PC-3 (cell line): Measurements from ENCODE around the gene IFNL1. TPM values are rescaled to one million over a fixed set of nuclear protein-coding genes. Genes with fewer than 3 reads are reported as not detected.

Experiments
- ATAC-seq: fragments of 200-7000 bp; cut with Tn5 transposase; 2 replicates; pipeline ENCODE4 v1.9.1; 2020; ENCODE audit warnings: mild to moderate bottlenecking, moderate library complexity
- BruUV-seq: library from RNA; stranded (reverse); fragments of 400-500 nt; replicated peaks from 2 replicates; lab custom pipeline; 2021; lab: Mats Ljungman, UMichigan
- CTCF ChIA-PET: fragments of 300-600 bp; sonication (Branson Sonifier 250); formaldehyde crosslinking; loops from one replicate; lab custom pipeline; 2022; ENCODE audit warnings: antibody characterized with exemption; lab: Charles Lee
- POLR2A ChIA-PET: fragments of 300-600 bp; sonication (Branson Sonifier 250); formaldehyde crosslinking; loops from one replicate; lab custom pipeline; 2022; ENCODE audit warnings: antibody characterized with exemption; ENCODE audit not compliant: unreplicated experiment; lab: Charles Lee
- DNase-seq: peaks from one replicate; pipeline ENCODE4 v3.0.0-alpha.2; 2015
- H2AFZ ChIP-seq: fragments of 300-600 bp; sonication (generic); 2 replicates; pipeline ENCODE4 v1.6.0; 2016; ENCODE audit warnings: antibody characterized with exemption, low read length
- H3F3A ChIP-seq: fragments of 300-600 bp; sonication (generic); one replicate; pipeline ENCODE4 v1.6.0; 2017; ENCODE audit warnings: antibody characterized with exemption, low read length, control low read depth, mild to moderate bottlenecking; ENCODE audit not compliant: unreplicated experiment
- H3K27ac ChIP-seq: fragments of 300-600 bp; sonication (generic); 2 replicates; pipeline ENCODE4 v1.5.1; 2016; ENCODE audit warnings: mild to moderate bottlenecking, low read length
- H3K27me3 ChIP-seq: fragments of 300-600 bp; sonication (generic); 2 replicates; pipeline ENCODE4 v1.6.1; 2016; ENCODE audit warnings: low read length, mixed read lengths
- H3K36me3 ChIP-seq: fragments of 300-600 bp; sonication (generic); 2 replicates; pipeline ENCODE4 v1.6.1; 2016; ENCODE audit warnings: low read depth, mixed run types, low read length, mixed read lengths
- H3K4me1 ChIP-seq: fragments of 300-600 bp; sonication (generic); 2 replicates; pipeline ENCODE4 v1.5.1; 2016; ENCODE audit warnings: low read length; ENCODE audit not compliant: insufficient read depth
- H3K4me2 ChIP-seq: fragments of 300-600 bp; sonication (generic); 2 replicates; pipeline ENCODE4 v1.6.0; 2016; ENCODE audit warnings: low read length
- H3K4me3 ChIP-seq: fragments of 300-600 bp; sonication (generic); 2 replicates; pipeline ENCODE4 v1.5.1; 2016; ENCODE audit warnings: mild to moderate bottlenecking, low read length, mixed read lengths
- H3K79me2 ChIP-seq: fragments of 300-600 bp; sonication (generic); 2 replicates; pipeline ENCODE4 v1.6.1; 2017; ENCODE audit warnings: low read length, mixed read lengths
- H3K9ac ChIP-seq: fragments of 300-600 bp; sonication (generic); 2 replicates; pipeline ENCODE4 v1.6.0; 2016; ENCODE audit warnings: mild to moderate bottlenecking, low read length
- H3K9me2 ChIP-seq: fragments of 300-600 bp; sonication (generic); replicated peaks from 2 replicates; pipeline ENCODE4 v1.6.1; 2016; ENCODE audit warnings: mixed run types, low read length, mixed read lengths
- H3K9me3 ChIP-seq: fragments of 300-600 bp; sonication (generic); 2 replicates; pipeline ENCODE4 v1.6.1; 2016; ENCODE audit warnings: low read length, mixed read lengths
- H4K20me1 ChIP-seq: fragments of 300-600 bp; sonication (generic); 2 replicates; pipeline ENCODE4 v1.6.1; 2016; ENCODE audit warnings: low read length, mixed read lengths
- EZH2 ChIP-seq: fragments of 300-600 bp; sonication (generic); IDR thresholded peaks from one replicate; pipeline ENCODE4 v1.6.1; 2017; ENCODE audit warnings: antibody characterized with exemption, mild to moderate bottlenecking, low read length; ENCODE audit not compliant: unreplicated experiment
- EZH2phosphoT487 ChIP-seq: fragments of 300-600 bp; sonication (generic); IDR thresholded peaks from 2 replicates; pipeline ENCODE4 v1.6.1; 2018; ENCODE audit warnings: mild to moderate bottlenecking, antibody characterized with exemption, low read length, borderline replicate concordance
- intact Hi-C: fragments of 100-400 bp; cut with micrococcal nuclease; formaldehyde crosslinking; loops from 2 replicates; pipeline ENCODE4 v1.9.0; 2023
- total RNA-seq: library from RNA; depleted of rRNA; stranded (reverse); fragments of >200 nt; gene quantifications from 2 replicates; pipeline ENCODE4 v1.2.3, GENCODE V29; 2014
- TF ChIP-seq, protein P1 (sequence below): fragments of 300-600 bp; sonication (generic); conservative IDR thresholded peaks from 2 replicates; pipeline ENCODE4 v1.5.1; 2017; ENCODE audit warnings: antibody characterized with exemption, low read depth, mild to moderate bottlenecking, low read length

IFNL1 gene
- total RNA-seq, 1 experiment from 2014 or later, result not detected

DNA sequence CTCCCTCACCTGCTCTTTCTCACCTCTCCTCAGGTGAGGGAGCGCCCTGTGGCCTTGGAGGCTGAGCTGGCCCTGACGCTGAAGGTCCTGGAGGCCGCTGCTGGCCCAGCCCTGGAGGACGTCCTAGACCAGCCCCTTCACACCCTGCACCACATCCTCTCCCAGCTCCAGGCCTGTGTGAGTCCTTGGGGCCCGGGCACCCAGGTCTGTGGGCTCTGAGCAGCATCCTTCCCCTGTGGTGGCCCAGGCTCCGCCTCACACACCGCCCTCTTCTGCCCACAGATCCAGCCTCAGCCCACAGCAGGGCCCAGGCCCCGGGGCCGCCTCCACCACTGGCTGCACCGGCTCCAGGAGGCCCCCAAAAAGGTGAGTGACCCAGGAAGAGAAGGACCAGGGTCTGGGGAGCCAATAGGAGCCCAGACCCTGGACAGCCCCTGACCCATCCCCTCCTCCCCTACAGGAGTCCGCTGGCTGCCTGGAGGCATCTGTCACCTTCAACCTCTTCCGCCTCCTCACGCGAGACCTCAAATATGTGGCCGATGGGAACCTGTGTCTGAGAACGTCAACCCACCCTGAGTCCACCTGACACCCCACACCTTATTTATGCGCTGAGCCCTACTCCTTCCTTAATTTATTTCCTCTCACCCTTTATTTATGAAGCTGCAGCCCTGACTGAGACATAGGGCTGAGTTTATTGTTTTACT, 1.9 kb downstream of the IFNL1 start:
- POLR2A ChIA-PET, result no interaction called here

DNA sequence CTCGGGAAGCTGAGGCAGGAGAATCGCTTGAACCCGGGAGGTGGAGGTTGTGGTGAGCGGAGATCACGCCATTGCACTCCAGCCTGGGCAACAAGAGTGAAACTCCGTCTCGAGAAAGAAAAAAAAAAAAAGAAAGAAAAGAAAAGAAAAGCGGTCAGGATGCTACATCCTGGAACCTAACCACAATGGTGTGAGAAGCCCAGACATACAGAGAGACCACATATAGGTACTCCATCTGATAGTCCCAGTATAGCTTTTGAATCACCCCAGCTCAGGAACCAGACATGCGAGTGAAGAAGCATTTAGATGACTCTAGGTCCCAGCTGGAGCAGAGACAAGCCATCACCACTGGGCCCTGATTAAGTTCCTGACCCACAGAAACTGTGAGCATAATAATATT, 3.2 kb downstream of the IFNL1 start:
- H3K36me3 ChIP-seq, result no peaks in the 10 kb centered on the region
- no TSS peak for BruUV-seq
- DNase-seq, result no peak
- no peaks in the 10 kb centered on the region for H3K9me3 ChIP-seq
- no peaks in the 10 kb centered on the region for H3F3A ChIP-seq
- H3K4me3 ChIP-seq, result no peak overlapping the region
- TF ChIP-seq, protein P1, sequence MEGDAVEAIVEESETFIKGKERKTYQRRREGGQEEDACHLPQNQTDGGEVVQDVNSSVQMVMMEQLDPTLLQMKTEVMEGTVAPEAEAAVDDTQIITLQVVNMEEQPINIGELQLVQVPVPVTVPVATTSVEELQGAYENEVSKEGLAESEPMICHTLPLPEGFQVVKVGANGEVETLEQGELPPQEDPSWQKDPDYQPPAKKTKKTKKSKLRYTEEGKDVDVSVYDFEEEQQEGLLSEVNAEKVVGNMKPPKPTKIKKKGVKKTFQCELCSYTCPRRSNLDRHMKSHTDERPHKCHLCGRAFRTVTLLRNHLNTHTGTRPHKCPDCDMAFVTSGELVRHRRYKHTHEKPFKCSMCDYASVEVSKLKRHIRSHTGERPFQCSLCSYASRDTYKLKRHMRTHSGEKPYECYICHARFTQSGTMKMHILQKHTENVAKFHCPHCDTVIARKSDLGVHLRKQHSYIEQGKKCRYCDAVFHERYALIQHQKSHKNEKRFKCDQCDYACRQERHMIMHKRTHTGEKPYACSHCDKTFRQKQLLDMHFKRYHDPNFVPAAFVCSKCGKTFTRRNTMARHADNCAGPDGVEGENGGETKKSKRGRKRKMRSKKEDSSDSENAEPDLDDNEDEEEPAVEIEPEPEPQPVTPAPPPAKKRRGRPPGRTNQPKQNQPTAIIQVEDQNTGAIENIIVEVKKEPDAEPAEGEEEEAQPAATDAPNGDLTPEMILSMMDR, result no peak
- TF ChIP-seq EZH2phosphoT487, result no peak
- TF ChIP-seq EZH2, result no peak
- intact Hi-C loops, result no loop called here
- no peaks in the 10 kb centered on the region for H3K9me2 ChIP-seq
- CTCF ChIA-PET, result no interaction called here
- no peaks in the 10 kb centered on the region for H4K20me1 ChIP-seq
- H3K79me2 ChIP-seq, result no peaks in the 10 kb centered on the region
- H2AFZ ChIP-seq, result no peak overlapping the region
- no peak for ATAC-seq
- no peak overlapping the region for H3K4me2 ChIP-seq
- no peak overlapping the region for H3K9ac ChIP-seq
- POLR2A ChIA-PET, result no interaction called here
- H3K27me3 ChIP-seq, result no peaks in the 10 kb centered on the region
- no peaks in the 10 kb centered on the region for H3K4me1 ChIP-seq
- H3K27ac ChIP-seq, result no peak overlapping the region

More for the DNA sequence above, 1.9 kb downstream of the IFNL1 start:
- no peak overlapping the region for H3K4me3 ChIP-seq
- no TSS peak for BruUV-seq
- no peak overlapping the region for H3K9ac ChIP-seq
- no peaks in the 10 kb centered on the region for H3K9me3 ChIP-seq
- no peaks in the 10 kb centered on the region for H3K27me3 ChIP-seq
- TF ChIP-seq EZH2, result no peak
- TF ChIP-seq EZH2phosphoT487, result no peak
- TF ChIP-seq, protein P1, result no peak
- intact Hi-C loops, result no loop called here
- no peaks in the 10 kb centered on the region for H3K79me2 ChIP-seq
- no peak overlapping the region for H3K4me2 ChIP-seq
- H3K36me3 ChIP-seq, result no peaks in the 10 kb centered on the region
- no peaks in the 10 kb centered on the region for H3F3A ChIP-seq
- no peaks in the 10 kb centered on the region for H3K4me1 ChIP-seq
- CTCF ChIA-PET, result no interaction called here
- H2AFZ ChIP-seq, result no peak overlapping the region
- ATAC-seq, result no peak
- no peak overlapping the region for H3K27ac ChIP-seq
- no peaks in the 10 kb centered on the region for H3K9me2 ChIP-seq
- no peaks in the 10 kb centered on the region for H4K20me1 ChIP-seq
- no peak for DNase-seq

DNA sequence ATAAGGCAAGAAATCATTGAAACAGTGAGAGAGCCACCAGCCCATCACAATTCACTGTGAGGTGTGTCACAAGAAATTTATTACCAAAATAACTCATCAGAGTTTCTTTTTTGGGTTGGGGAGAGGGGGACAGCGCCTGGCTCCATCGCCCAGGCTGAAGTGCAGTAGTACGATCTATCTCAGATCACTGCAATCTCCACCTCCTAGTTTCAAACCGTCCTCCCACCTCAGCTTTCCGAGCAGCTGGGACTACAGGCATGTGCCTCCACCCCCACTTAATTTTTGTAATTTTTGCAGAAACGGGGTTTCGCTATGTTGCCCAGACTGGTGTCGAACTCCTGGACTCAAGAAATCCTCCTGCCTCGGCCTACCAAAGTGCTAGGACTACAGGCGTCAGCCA, 3.6 kb downstream of the IFNL1 start:
- ATAC-seq, result no peak
- no peaks in the 10 kb centered on the region for H3K27me3 ChIP-seq
- POLR2A ChIA-PET, result no interaction called here
- TF ChIP-seq EZH2 (no peak), EZH2phosphoT487 (no peak)
- TF ChIP-seq, protein P1, result no peak
- no peaks in the 10 kb centered on the region for H3K9me2 ChIP-seq
- H3K9me3 ChIP-seq, result no peaks in the 10 kb centered on the region
- BruUV-seq, result no TSS peak
- H3K79me2 ChIP-seq, result no peaks in the 10 kb centered on the region
- H3F3A ChIP-seq, result no peaks in the 10 kb centered on the region
- H2AFZ ChIP-seq, result no peak overlapping the region
- H3K36me3 ChIP-seq, result no peaks in the 10 kb centered on the region
- CTCF ChIA-PET, result no interaction called here
- intact Hi-C loops, result no loop called here
- H3K4me2 ChIP-seq, result no peak overlapping the region
- DNase-seq, result no peak
- H3K9ac ChIP-seq, result no peak overlapping the region
- H3K4me3 ChIP-seq, result no peak overlapping the region
- no peak overlapping the region for H3K27ac ChIP-seq
- no peaks in the 10 kb centered on the region for H3K4me1 ChIP-seq
- no peaks in the 10 kb centered on the region for H4K20me1 ChIP-seq
